Measurements from ENCODE around the gene MTHFSD.

MTHFSD gene, protein sequence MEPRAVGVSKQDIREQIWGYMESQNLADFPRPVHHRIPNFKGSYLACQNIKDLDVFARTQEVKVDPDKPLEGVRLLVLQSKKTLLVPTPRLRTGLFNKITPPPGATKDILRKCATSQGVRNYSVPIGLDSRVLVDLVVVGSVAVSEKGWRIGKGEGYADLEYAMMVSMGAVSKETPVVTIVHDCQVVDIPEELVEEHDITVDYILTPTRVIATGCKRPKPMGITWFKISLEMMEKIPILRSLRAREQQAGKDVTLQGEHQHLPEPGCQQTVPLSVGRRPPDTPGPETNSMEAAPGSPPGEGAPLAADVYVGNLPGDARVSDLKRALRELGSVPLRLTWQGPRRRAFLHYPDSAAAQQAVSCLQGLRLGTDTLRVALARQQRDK

DNA sequence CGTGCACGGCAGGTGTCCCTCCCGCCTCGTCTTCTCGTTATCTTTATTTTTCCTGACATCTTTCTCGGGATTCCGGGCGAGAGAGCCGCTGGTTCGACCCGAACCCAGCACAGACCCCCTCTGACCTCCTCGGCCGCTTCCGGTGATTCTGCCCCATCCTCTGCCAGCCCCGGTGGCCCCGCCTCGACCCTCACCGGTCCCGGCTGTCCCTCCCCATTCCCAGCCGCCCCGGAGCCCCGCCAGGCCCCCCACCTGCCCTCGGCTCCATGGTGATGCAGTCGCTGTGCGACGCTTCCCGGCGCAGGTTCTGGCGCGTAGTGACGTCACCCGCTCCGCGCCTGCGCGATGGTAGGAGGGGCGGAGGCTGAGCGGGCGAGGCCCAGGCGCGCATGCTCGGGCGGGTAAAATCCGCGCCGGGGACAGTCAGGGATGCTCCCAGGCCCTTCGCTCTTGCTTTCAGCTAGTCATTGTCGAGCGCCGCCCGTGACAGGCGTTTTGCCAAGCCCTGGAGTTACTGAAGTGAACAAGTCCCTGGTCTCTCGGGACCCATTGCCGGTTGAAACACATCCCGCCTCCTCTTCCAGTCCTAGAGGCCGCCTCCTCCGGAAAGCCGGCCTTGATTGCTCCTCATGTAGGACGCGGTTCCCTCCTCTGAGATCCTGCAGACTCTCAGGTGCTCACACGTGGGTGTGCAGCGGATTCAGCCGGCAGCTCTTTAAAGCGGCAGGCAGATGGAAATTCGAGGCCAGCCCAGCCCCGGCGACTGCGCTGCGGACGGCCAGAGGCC lies at the start of gene MTHFSD:
Gene MTHFSD (minus strand): TSS at position 319 of the 787 bp plus-strand sequence. CDS start 51 bp downstream, at position 268.
- peak; percentile 91 for DNase-seq (ENCODE audit: low read depth)
- peak within 1 kb of the TSS; percentile 96 for H3K4me3 ChIP-seq (ENCODE audit: control insufficient read depth, low read depth, low read length)
- TF ChIP-seq, protein P1, sequence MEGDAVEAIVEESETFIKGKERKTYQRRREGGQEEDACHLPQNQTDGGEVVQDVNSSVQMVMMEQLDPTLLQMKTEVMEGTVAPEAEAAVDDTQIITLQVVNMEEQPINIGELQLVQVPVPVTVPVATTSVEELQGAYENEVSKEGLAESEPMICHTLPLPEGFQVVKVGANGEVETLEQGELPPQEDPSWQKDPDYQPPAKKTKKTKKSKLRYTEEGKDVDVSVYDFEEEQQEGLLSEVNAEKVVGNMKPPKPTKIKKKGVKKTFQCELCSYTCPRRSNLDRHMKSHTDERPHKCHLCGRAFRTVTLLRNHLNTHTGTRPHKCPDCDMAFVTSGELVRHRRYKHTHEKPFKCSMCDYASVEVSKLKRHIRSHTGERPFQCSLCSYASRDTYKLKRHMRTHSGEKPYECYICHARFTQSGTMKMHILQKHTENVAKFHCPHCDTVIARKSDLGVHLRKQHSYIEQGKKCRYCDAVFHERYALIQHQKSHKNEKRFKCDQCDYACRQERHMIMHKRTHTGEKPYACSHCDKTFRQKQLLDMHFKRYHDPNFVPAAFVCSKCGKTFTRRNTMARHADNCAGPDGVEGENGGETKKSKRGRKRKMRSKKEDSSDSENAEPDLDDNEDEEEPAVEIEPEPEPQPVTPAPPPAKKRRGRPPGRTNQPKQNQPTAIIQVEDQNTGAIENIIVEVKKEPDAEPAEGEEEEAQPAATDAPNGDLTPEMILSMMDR (conservative IDR thresholded peaks at IDR 0.05; ENCODE audit: control insufficient read depth, insufficient read depth, low read depth, low read length) = no peak

DNA sequence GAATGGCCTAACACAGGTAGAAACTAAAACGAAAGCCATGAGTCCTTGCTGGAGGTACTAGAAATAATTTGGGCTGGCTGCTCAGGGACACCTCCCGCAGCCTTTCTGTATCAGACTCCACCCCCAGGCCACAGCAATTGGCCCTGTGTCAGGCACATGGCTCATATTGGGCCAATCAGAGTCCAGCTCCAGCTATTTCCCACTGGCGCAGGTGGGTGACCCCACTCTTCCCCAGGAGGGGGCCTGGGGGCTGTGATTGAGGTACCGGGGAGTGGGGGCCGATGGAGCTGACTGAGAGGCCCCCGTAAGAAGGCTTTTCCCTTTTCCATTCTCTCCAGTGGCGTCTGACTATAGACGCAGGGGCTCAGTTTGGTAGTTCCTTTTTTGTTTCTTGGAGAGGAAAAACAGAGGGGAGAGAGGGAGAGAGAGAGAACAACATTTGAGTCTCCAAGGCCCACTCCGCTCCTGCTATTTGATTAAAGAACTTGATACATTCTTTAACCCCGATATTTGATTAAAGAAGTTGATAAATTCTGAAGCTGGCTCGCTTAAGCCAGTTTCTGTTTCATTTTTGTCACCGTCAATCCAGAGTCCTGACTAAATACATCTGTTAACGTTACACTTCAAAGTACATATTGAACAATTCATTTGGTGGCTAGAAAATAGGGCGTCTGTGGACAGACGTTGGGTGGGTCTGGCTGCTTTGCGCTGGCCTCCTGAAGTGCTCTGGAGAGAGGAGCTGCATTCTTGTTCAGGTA lies 49.6 kb upstream of the MTHFSD start:
- H3K4me3 ChIP-seq (ENCODE audit: control insufficient read depth, low read depth, low read length) = no peak overlapping the region
- no peak for DNase-seq (ENCODE audit: low read depth)
- TF ChIP-seq, protein P1 (conservative IDR thresholded peaks at IDR 0.05; ENCODE audit: control insufficient read depth, insufficient read depth, low read depth, low read length) = no peak

DNA sequence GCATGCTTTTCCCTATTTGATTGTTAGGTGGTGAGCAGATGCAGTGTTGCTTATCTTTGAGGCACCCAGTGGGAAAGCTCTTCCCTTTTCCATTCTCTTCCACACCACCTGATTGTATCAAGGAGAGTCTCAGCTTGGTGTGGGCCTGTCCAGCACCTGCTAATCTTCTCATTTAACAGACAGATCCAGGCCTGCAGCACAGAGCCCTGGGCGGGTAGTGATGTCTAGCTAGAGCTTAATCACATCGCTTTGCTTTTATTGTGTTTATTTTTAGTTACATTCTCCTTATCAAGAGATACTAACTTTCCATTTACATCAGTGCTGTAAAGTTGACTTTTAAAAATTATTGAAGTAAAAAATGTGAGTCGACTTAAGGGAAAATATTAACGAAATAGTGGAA lies 47.5 kb upstream of the MTHFSD start:
- DNase-seq (ENCODE audit: low read depth) = no peak
- H3K4me3 ChIP-seq (ENCODE audit: control insufficient read depth, low read depth, low read length) = no peak overlapping the region
- TF ChIP-seq, protein P1 (conservative IDR thresholded peaks at IDR 0.05; ENCODE audit: control insufficient read depth, insufficient read depth, low read depth, low read length) = no peak

DNA sequence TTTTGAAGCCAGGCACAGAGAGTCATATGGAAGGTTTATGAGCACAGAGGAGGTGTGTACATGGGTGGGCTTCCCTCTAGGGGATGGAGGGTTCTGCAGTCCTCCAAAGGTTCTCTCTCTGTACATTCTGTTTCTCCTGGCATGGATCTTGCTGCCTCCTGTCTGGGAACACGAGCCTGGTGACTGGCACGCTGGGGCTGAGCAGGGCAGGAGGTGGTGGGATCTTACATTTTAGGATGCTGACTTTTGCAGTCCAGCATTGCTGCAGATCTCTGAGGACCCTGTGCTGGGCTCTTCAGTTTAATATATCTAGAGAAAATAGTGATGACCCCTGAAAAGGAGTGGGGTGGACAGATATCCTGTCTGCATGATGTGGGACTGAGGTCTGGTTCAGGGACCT lies 46.3 kb upstream of the MTHFSD start:
- no peak for DNase-seq (ENCODE audit: low read depth)
- H3K4me3 ChIP-seq (ENCODE audit: control insufficient read depth, low read depth, low read length) = no peak overlapping the region

DNA sequence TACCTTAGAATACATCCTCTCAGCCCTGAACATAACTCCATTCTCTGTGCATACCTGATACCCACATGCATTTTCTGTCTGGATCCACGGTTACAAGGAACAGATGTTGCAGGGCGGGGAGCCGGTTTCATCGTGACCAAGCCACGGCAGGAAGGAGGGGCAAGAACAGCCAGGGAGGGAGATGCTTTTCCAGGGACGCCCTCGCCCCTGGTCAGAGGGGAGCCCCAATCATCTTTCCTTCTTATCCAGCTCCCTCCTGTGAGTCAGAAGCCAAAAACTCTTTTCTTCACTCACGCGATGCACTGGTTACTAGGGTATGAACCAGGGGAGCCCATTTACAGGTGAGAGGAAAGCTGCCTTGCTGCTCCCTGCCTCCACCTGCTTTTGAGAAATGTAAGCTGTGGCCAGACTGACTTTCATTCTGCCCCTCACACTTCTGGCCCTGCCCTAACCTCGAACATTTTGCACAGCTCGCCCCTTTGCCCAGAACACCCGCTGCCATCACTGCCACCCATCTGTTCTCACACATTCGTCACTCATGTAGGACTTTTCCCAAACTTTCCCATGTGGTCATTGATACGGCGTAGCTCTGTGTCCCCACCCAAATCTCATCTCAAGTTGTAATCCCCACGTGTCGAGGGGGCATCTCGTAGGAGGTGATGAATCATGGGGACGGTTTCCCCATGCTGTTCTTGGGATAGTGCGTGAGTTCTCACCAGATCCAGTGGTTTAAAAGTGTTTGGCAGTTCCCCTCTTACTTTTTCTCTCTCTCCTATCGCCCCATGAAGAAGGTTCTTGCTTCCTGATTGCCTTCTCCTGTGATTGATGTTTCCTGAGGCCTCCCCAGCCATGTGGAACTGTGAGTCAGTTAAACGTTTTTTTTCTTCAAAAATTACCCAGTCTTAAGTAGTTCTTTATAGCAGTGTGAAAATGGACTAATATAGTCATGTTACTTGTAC lies 43.9 kb upstream of the MTHFSD start:
- DNase-seq (ENCODE audit: low read depth) = no peak
- H3K4me3 ChIP-seq (ENCODE audit: control insufficient read depth, low read depth, low read length) = no peak overlapping the region
- TF ChIP-seq, protein P1 (conservative IDR thresholded peaks at IDR 0.05; ENCODE audit: control insufficient read depth, insufficient read depth, low read depth, low read length) = no peak

More for the DNA sequence above, 46.3 kb upstream of the MTHFSD start:
- TF ChIP-seq, protein P1 (conservative IDR thresholded peaks at IDR 0.05; ENCODE audit: control insufficient read depth, insufficient read depth, low read depth, low read length) = no peak

Measured in fibroblast of mammary gland (primary cell).